Measurements from ENCODE around the gene CREBRF.

DNA sequence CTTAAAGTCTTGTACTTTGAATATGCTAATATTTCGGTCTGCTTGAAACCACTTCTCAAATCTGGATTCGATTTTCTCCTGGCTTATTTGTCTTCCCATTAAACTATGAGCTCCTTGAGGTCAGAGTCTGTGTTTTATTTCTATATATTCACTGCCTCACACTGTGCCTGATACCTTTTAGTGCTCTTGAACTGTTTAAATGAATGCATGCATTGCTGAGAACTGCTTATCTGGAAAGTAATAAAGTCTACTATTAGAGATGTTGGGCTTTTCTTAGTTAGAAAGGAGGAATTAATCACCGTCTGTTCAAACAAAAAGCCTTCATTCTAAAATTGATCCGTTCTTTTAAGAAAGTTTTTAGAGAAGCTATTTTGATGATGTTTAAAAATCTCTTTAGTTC is 6.0 kb downstream of the CREBRF start:
- TF ChIP-seq, protein P1, sequence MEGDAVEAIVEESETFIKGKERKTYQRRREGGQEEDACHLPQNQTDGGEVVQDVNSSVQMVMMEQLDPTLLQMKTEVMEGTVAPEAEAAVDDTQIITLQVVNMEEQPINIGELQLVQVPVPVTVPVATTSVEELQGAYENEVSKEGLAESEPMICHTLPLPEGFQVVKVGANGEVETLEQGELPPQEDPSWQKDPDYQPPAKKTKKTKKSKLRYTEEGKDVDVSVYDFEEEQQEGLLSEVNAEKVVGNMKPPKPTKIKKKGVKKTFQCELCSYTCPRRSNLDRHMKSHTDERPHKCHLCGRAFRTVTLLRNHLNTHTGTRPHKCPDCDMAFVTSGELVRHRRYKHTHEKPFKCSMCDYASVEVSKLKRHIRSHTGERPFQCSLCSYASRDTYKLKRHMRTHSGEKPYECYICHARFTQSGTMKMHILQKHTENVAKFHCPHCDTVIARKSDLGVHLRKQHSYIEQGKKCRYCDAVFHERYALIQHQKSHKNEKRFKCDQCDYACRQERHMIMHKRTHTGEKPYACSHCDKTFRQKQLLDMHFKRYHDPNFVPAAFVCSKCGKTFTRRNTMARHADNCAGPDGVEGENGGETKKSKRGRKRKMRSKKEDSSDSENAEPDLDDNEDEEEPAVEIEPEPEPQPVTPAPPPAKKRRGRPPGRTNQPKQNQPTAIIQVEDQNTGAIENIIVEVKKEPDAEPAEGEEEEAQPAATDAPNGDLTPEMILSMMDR (IDR thresholded peaks at IDR 0.05; ENCODE audit: extremely low read depth in 1 of 2, insufficient read depth in 1 of 2, low read depth in 1 of 2, low read length in 2 of 2) = no peak
- TF ChIP-seq MYC (IDR thresholded peaks at IDR 0.05; ENCODE audit: low read depth, low read length) = no peak
- TF ChIP-seq POLR2A (IDR thresholded peaks at IDR 0.05; ENCODE audit: low read depth, low read length) = no peak
- TF ChIP-seq, protein P2, sequence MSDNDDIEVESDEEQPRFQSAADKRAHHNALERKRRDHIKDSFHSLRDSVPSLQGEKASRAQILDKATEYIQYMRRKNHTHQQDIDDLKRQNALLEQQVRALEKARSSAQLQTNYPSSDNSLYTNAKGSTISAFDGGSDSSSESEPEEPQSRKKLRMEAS (IDR thresholded peaks at IDR 0.05; ENCODE audit: insufficient read depth, insufficient read length) = no peak
- TF ChIP-seq POLR2AphosphoS5 (IDR thresholded peaks at IDR 0.05; ENCODE audit: insufficient read depth, low read depth, low read length) = no peak
- TF ChIP-seq FOS (IDR thresholded peaks at IDR 0.05; ENCODE audit: borderline replicate concordance, insufficient read depth, low read length) = no peak
